Prostate gland (tissue), 2 donors: ENCODE data around the gene WDR90. TPM values are rescaled to one million over a fixed set of nuclear protein-coding genes. Genes with fewer than 3 reads are reported as not detected.

Experiments
- DNase-seq: peaks from one replicate; pipeline ENCODE4 v3.0.0-alpha.2; 2019; ENCODE audit warnings: low spot score
- H3K27ac ChIP-seq, 2 donors: fragments of 200-600 bp; sonication (generic); 2 replicates each; pipeline ENCODE4 v1.5.1; 2017 to 2019
- H3K27me3 ChIP-seq: fragments of 200-600 bp; sonication (generic); replicated peaks from 2 replicates; pipeline ENCODE4 v1.5.1; 2019; ENCODE audit not compliant: insufficient read depth
- H3K36me3 ChIP-seq, 2 donors: fragments of 200-600 bp; sonication (generic); 1 replicate in 1 of 2; 2 replicates in 1 of 2; pipeline versions ENCODE4 v1.5.1 to v1.8.1; 2017 to 2019
- H3K4me1 ChIP-seq: fragments of 200-600 bp; sonication (generic); replicated peaks from 2 replicates; pipeline ENCODE4 v1.5.1; 2019
- H3K4me3 ChIP-seq, 2 donors: fragments of 200-600 bp; sonication (generic); 2 replicates each; pipeline ENCODE4 v1.5.1; 2017 to 2019
- H3K9me3 ChIP-seq: fragments of 200-600 bp; sonication (generic); 2 replicates; pipeline ENCODE4 v1.5.1; 2017
- CTCF ChIP-seq, 4 experiments: fragments of 200-600 bp in 2 of 4; fragments of 450-650 bp in 2 of 4; sonication (generic) in 2 of 4; IDR thresholded peaks; 1 replicate in 3 of 4; 2 replicates in 1 of 4; pipeline ENCODE4 v1.5.1; 2016 to 2019; ENCODE audit warnings: antibody characterized with exemption in 4 of 4, mild to moderate bottlenecking in 2 of 4, moderate library complexity in 2 of 4
- POLR2A ChIP-seq: fragments of 450-650 bp; IDR thresholded peaks from one replicate; pipeline ENCODE4 v1.6.1; 2016; ENCODE audit warnings: antibody characterized with exemption, mild to moderate bottlenecking
- POLR2AphosphoS5 ChIP-seq: sonication (generic); formaldehyde crosslinking; IDR thresholded peaks from one replicate; pipeline ENCODE4 v1.6.1; 2017; ENCODE audit warnings: antibody characterized with exemption
- WGBS: methylation state at CpG from one replicate; pipeline ENCODE4 v1.1.5; 2018; 5-methylcytosine and 5-hydroxymethylcytosine counted together
- intact Hi-C: fragments of 100-400 bp; cut with DNase I; formaldehyde crosslinking; loops from one replicate; pipeline ENCODE4 v1.14.2; 2022
- total RNA-seq, 2 donors: library from RNA; depleted of rRNA; stranded (reverse); fragments of >200 nt; gene quantifications; one replicate each; pipeline ENCODE4 v1.1.0, GENCODE V29; 2016

Gene WDR90
- total RNA-seq, 2 donors from 2014 or later, result 36.8 to 60.4 TPM

- H3K27ac ChIP-seq, result no peak overlapping the region
- 45% methylated on average over 21 of the region's 22 CpGs for WGBS
- TF ChIP-seq CTCF (IDR thresholded peaks at IDR 0.05) (no peak), POLR2A (no peak), POLR2AphosphoS5 (no peak)
- peaks cover 11% of the 10 kb centered on the region for H3K4me1 ChIP-seq
- H3K4me3 ChIP-seq, result no peak overlapping the region
- DNase-seq, result no peak
- no peaks in the 10 kb centered on the region for H3K9me3 ChIP-seq
- no peaks in the 10 kb centered on the region for H3K36me3 ChIP-seq
- intact Hi-C loops, result no loop called here
- peaks cover 23% of the 10 kb centered on the region for H3K27me3 ChIP-seq
These were observed 44.2 kb downstream of the WDR90 start for GRCh38 chr16:693364-693763.

GRCh38 chr16:693766-694165 is 44.6 kb downstream of the WDR90 start:
- H3K4me3 ChIP-seq, result no peak overlapping the region
- intact Hi-C loops, result no loop called here
- no peak for DNase-seq
- H3K36me3 ChIP-seq, result no peaks in the 10 kb centered on the region
- WGBS, result 7% methylated on average over 37 of the region's 37 CpGs
- no peak overlapping the region for H3K27ac ChIP-seq
- H3K27me3 ChIP-seq, result peaks cover 23% of the 10 kb centered on the region
- peaks cover 11% of the 10 kb centered on the region for H3K4me1 ChIP-seq
- H3K9me3 ChIP-seq, result no peaks in the 10 kb centered on the region
- no peak for TF ChIP-seq POLR2A
- TF ChIP-seq CTCF (IDR thresholded peaks at IDR 0.05), result no peak

GRCh38 chr16:694187-694862 is 45.2 kb downstream of the WDR90 start:
- no peak for DNase-seq
- Histone ChIP-seq H3K36me3 (no peaks in the 10 kb centered on the region), H3K9me3 (no peaks in the 10 kb centered on the region), H3K4me1 (peaks cover 11% of the 10 kb centered on the region), H3K27me3 (peaks cover 23% of the 10 kb centered on the region), H3K27ac (no peak overlapping the region), H3K4me3 (peak overlapping the region; percentile 8 to 17)
- intact Hi-C loops, result no loop called here
- TF ChIP-seq POLR2AphosphoS5, result no peak
- TF ChIP-seq CTCF (IDR thresholded peaks at IDR 0.05), result no peak
- no peak for TF ChIP-seq POLR2A
- 4% methylated on average over 42 of the region's 64 CpGs for WGBS

GRCh38 chr16:694863-695354 is 45.7 kb downstream of the WDR90 start:
- intact Hi-C loops, result no loop called here
- Histone ChIP-seq H3K4me3 (peak overlapping the region; percentile 8 to 17), H3K27me3 (peaks cover 23% of the 10 kb centered on the region), H3K9me3 (no peaks in the 10 kb centered on the region), H3K36me3 (no peaks in the 10 kb centered on the region), H3K4me1 (peaks cover 7% of the 10 kb centered on the region), H3K27ac (no peak overlapping the region)
- TF ChIP-seq POLR2AphosphoS5 (no peak), POLR2A (no peak), CTCF (IDR thresholded peaks at IDR 0.05) (no peak)
- under 1% methylated on average over 31 of the region's 37 CpGs for WGBS
- no peak for DNase-seq
